Measurements from ENCODE around the gene KIF21B. TPM values are rescaled to one million over a fixed set of nuclear protein-coding genes. Genes with fewer than 3 reads are reported as not detected.

The KIF21B gene
- total RNA-seq, 1 donor from 2014 or later, result 7.6 TPM

DNA sequence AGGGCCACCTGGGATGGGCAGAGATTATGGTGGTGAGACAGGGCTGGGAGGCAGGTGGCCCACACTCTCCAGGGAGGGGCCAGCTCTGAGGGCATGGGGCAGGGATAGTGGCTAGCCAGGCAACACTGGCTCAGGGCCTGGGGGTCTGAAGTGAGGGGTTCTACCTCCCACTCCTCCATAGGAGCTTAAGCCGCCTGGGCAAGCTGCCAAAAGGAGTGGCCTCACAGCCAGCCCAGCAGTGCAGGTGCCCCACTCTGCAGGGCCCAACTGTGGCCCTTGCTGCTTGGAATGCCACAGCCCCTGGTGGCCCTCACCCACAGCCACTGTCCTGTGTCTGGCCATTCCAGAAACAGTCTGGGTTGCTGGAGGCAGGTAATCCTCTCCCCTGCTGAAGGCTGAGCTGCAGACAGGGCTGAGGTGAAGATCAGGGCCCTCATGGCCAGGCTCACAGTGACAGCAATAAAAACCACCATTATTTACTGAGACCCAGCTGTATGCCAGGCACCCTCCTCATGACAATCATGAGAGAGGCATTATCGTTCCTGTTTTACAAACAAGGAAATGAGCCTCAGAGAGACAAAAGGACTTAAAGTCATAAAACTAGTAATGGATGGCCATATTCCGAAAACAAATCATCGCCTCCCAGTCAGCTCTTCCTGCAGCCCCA is 31.0 kb downstream of the KIF21B start:
- no peak overlapping the region for H3K27ac Mint-ChIP-seq
- H3K27me3 Mint-ChIP-seq, result no peaks in the 10 kb centered on the region
- no peak overlapping the region for H3K4me3 Mint-ChIP-seq
- H3K9me3 Mint-ChIP-seq, result no peaks in the 10 kb centered on the region
- no peaks in the 10 kb centered on the region for H3K4me1 Mint-ChIP-seq (ENCODE audit: unreplicated experiment)
- TF ChIP-seq, protein P1, sequence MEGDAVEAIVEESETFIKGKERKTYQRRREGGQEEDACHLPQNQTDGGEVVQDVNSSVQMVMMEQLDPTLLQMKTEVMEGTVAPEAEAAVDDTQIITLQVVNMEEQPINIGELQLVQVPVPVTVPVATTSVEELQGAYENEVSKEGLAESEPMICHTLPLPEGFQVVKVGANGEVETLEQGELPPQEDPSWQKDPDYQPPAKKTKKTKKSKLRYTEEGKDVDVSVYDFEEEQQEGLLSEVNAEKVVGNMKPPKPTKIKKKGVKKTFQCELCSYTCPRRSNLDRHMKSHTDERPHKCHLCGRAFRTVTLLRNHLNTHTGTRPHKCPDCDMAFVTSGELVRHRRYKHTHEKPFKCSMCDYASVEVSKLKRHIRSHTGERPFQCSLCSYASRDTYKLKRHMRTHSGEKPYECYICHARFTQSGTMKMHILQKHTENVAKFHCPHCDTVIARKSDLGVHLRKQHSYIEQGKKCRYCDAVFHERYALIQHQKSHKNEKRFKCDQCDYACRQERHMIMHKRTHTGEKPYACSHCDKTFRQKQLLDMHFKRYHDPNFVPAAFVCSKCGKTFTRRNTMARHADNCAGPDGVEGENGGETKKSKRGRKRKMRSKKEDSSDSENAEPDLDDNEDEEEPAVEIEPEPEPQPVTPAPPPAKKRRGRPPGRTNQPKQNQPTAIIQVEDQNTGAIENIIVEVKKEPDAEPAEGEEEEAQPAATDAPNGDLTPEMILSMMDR (conservative IDR thresholded peaks at IDR 0.05), result no peak
- no peaks in the 10 kb centered on the region for H3K36me3 Mint-ChIP-seq
- DNase-seq (ENCODE audit: extremely low spot score, unreplicated experiment), result no peak

DNA sequence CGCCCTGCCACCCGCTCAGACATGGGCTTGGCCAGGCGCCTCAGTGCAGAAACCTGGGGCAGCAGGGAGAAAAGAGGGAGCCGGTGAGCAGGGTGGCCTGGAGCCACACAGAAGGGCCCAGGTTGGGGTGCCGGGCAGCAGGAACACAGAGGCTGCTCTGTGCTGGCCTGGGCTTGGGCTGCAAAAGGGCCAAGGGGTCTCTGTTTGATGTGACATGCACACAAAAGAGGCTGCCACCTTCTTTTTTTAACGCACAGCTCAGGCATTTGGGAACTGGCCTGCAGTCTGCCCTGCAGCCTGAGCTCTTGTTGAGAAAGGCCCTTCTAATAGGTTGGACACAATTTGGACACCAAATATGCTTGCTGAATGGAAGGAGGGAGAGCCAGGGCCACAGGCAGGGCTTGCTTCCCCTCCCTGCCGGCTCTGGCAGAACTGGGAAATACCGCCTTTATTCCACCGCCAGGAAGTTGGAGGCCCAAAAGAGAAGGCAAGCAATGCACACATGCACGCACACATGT is 32.4 kb downstream of the KIF21B start:
- Mint-ChIP-seq H3K4me1 (ENCODE audit: unreplicated experiment) (no peaks in the 10 kb centered on the region), H3K9me3 (no peaks in the 10 kb centered on the region), H3K4me3 (no peak overlapping the region), H3K27ac (no peak overlapping the region), H3K36me3 (no peaks in the 10 kb centered on the region), H3K27me3 (no peaks in the 10 kb centered on the region)
- TF ChIP-seq, protein P1 (conservative IDR thresholded peaks at IDR 0.05), result no peak
- no peak for DNase-seq (ENCODE audit: extremely low spot score, unreplicated experiment)

DNA sequence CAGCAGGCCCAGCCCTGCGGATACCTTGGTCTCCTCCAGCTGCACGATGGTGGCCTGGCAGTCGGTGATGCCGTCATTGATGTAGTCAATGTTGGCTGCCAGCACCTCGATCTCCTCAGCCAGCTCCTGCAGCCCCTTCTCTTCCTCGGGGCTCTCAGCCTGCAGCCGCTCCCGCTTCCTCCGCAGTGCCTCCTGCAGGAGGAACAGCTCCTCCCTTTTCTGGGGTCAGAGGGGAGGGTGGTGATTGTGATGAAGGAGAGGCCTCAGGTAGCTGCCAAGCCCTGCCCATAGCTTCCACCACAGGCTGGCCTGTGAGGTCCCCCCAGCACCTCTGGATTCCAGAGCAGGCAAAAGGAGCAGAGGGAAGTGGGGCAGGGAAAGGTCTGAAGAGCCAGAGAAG is 33.4 kb downstream of the KIF21B start:
- H3K4me1 Mint-ChIP-seq (ENCODE audit: unreplicated experiment), result no peaks in the 10 kb centered on the region
- H3K9me3 Mint-ChIP-seq, result no peaks in the 10 kb centered on the region
- TF ChIP-seq, protein P1 (conservative IDR thresholded peaks at IDR 0.05), result no peak
- H3K4me3 Mint-ChIP-seq, result no peak overlapping the region
- H3K27me3 Mint-ChIP-seq, result no peaks in the 10 kb centered on the region
- no peak overlapping the region for H3K27ac Mint-ChIP-seq
- DNase-seq (ENCODE audit: extremely low spot score, unreplicated experiment), result no peak
- H3K36me3 Mint-ChIP-seq, result no peaks in the 10 kb centered on the region

DNA sequence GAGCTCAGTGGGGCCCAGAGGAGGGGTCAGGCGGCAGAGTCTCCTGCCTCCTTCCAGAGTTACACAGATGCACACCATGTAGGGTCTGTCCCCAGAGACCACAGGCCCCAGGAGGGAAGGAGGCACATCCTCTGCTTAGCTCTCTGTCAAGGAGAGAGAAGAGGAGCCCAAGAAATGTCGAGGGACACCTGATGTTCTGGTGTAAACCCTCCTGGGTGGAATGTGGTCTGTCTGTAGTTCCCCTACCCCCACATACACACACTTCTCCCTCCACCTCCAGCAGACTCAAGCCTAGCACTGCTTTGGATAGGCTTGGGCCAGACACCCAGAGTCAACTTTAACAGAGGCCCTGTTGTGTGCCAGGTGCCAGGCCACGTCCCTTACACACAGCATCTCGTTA is 34.2 kb downstream of the KIF21B start:
- H3K4me3 Mint-ChIP-seq, result no peak overlapping the region
- H3K27ac Mint-ChIP-seq, result no peak overlapping the region
- TF ChIP-seq, protein P1 (conservative IDR thresholded peaks at IDR 0.05), result no peak
- H3K36me3 Mint-ChIP-seq, result no peaks in the 10 kb centered on the region
- H3K27me3 Mint-ChIP-seq, result no peaks in the 10 kb centered on the region
- no peak for DNase-seq (ENCODE audit: extremely low spot score, unreplicated experiment)
- no peaks in the 10 kb centered on the region for H3K9me3 Mint-ChIP-seq
- no peaks in the 10 kb centered on the region for H3K4me1 Mint-ChIP-seq (ENCODE audit: unreplicated experiment)

DNA sequence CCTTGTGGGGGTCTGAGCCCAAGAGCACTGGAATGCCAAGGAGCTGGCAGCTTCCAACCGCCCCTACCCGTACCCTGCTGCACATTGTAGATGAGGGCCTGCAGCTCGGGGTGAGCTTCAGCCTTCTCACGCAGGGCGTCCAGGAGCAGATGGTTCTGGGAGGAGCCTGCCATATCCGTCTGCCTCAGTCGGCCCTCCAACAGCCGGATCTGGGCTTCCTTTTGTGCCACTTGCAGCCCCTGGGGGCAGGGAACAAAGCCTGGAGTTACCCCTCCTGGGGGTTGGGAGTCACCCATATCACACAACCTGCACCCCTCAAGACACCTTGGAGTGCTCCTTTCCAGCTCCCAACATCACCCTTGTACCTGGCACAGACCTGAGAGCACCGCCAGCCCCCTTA is 34.8 kb downstream of the KIF21B start:
- H3K9me3 Mint-ChIP-seq, result no peaks in the 10 kb centered on the region
- H3K4me3 Mint-ChIP-seq, result no peak overlapping the region
- H3K4me1 Mint-ChIP-seq (ENCODE audit: unreplicated experiment), result no peaks in the 10 kb centered on the region
- no peak overlapping the region for H3K27ac Mint-ChIP-seq
- H3K36me3 Mint-ChIP-seq, result no peaks in the 10 kb centered on the region
- TF ChIP-seq, protein P1 (conservative IDR thresholded peaks at IDR 0.05), result no peak
- H3K27me3 Mint-ChIP-seq, result no peaks in the 10 kb centered on the region
- DNase-seq (ENCODE audit: extremely low spot score, unreplicated experiment), result no peak
